Stomach (tissue), 9 donors: Measurements from ENCODE around the gene ZNF358. TPM values are rescaled to one million over a fixed set of nuclear protein-coding genes. Genes with fewer than 3 reads are reported as not detected.

Experiments used
- DNase-seq, 2 donors: peaks; one replicate each; pipeline versions ENCODE4 v3.0.0 to v3.0.0-alpha.2; 2013 to 2019
- H3K27ac ChIP-seq, 5 donors: fragments of 200-600 bp in 4 of 5; sonication (generic) in 4 of 5; one replicate each; pipeline ENCODE4 v1.5.1; 2013 to 2019; ENCODE audit warnings: mild to moderate bottlenecking in 1 of 5, moderate library complexity in 1 of 5
- H3K27me3 ChIP-seq, 3 donors: fragments of 200-600 bp; sonication (generic); one replicate each; pipeline ENCODE4 v1.5.1; 2017 to 2019; ENCODE audit warnings: mixed run types in 1 of 3
- H3K36me3 ChIP-seq, 4 donors: fragments of 200-600 bp; sonication (generic); 1 replicate in 3 of 4; 2 replicates in 1 of 4; pipeline ENCODE4 v1.5.1; 2016 to 2019
- H3K4me1 ChIP-seq, 4 donors: fragments of 200-600 bp; sonication (generic); one replicate each; pipeline ENCODE4 v1.5.1; 2016 to 2019
- H3K4me3 ChIP-seq, 4 donors: fragments of 200-600 bp; sonication (generic) in 3 of 4; one replicate each; pipeline ENCODE4 v1.5.1; 2016 to 2019; ENCODE audit warnings: mild to moderate bottlenecking in 1 of 4
- H3K9me3 ChIP-seq, 4 donors: fragments of 200-600 bp; sonication (generic); one replicate each; pipeline ENCODE4 v1.5.1; 2016 to 2019
- EP300 ChIP-seq: sonication (generic); formaldehyde crosslinking; IDR thresholded peaks from one replicate; pipeline ENCODE4 v1.6.1; 2017; ENCODE audit warnings: antibody characterized with exemption
- POLR2A ChIP-seq, 4 donors: fragments of 450-650 bp; IDR thresholded peaks; one replicate each; pipeline ENCODE4 v1.6.1; 2016; ENCODE audit warnings: antibody characterized with exemption in 4 of 4, control low read depth in 2 of 4, mild to moderate bottlenecking in 1 of 4, moderate library complexity in 1 of 4
- POLR2AphosphoS5 ChIP-seq, 3 donors: sonication (generic); formaldehyde crosslinking; IDR thresholded peaks; one replicate each; pipeline ENCODE4 v1.6.1; 2016; ENCODE audit warnings: antibody characterized with exemption in 3 of 3
- WGBS, 5 donors: extraction: QIAGEN DNeasy Blood & Tissue Kit in 3 of 5; methylation state at CpG; one replicate each; pipeline versions ENCODE4 v1.1.5 to v1.1.7; 2013 to 2018; 5-methylcytosine and 5-hydroxymethylcytosine counted together
- intact Hi-C: fragments of 100-400 bp; cut with DNase I; formaldehyde crosslinking; loops from one replicate; pipeline ENCODE4 v1.15.1; 2023; ENCODE audit warnings: low total_unique reads
- polyA plus RNA-seq, 3 donors: library from polyadenylated mRNA; stranded (reverse); fragments of 200-250 nt; gene quantifications; one replicate each; pipeline ENCODE4 v1.2.3, GENCODE V29; 2013
- total RNA-seq, 5 donors: library from RNA; depleted of rRNA; stranded (reverse); fragments of >200 nt; gene quantifications; one replicate each; pipeline versions ENCODE4 v1.1.0 to v1.2.3, GENCODE V29; 2014 to 2016
- TF ChIP-seq, protein P1 (sequence below), 7 experiments: fragments of 450-650 bp in 4 of 7; fragments of 200-600 bp in 3 of 7; sonication (generic) in 3 of 7; IDR thresholded peaks; one replicate each; pipeline ENCODE4 v1.5.1; 2016 to 2019; ENCODE audit warnings: antibody characterized with exemption in 7 of 7, control low read depth in 2 of 7, mild to moderate bottlenecking in 1 of 7
- donor health status: healthy with polysubstance abuse.
- donor health status: Bipolar disorder and iron deficiency.
- donor health status: healthy.

Gene ZNF358
- total and polyA plus RNA-seq, 8 donors = 6.2 to 304 (median 74.1) TPM

DNA sequence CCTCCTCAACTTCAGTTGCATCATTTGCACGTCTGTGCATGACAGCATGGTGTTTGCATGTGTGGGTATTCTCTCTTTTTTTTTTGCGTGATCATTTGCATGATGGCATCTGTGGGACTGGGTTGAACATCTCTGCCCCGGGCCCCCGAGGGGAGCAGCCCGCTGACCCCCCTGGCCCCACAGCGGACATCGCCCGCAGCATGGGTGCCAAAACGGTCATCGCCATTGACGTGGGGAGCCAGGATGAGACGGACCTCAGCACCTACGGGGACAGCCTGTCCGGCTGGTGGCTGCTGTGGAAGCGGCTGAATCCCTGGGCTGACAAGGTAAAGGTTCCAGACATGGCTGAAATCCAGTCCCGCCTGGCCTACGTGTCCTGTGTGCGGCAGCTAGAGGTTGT, 42.8 kb downstream of the ZNF358 start:
- no peak overlapping the region for H3K4me3 ChIP-seq
- no peak for DNase-seq
- no peaks in the 10 kb centered on the region for H3K9me3 ChIP-seq
- intact Hi-C loops = no loop called here
- no peak for TF ChIP-seq POLR2A (IDR thresholded peaks at IDR 0.05)
- TF ChIP-seq, protein P1, sequence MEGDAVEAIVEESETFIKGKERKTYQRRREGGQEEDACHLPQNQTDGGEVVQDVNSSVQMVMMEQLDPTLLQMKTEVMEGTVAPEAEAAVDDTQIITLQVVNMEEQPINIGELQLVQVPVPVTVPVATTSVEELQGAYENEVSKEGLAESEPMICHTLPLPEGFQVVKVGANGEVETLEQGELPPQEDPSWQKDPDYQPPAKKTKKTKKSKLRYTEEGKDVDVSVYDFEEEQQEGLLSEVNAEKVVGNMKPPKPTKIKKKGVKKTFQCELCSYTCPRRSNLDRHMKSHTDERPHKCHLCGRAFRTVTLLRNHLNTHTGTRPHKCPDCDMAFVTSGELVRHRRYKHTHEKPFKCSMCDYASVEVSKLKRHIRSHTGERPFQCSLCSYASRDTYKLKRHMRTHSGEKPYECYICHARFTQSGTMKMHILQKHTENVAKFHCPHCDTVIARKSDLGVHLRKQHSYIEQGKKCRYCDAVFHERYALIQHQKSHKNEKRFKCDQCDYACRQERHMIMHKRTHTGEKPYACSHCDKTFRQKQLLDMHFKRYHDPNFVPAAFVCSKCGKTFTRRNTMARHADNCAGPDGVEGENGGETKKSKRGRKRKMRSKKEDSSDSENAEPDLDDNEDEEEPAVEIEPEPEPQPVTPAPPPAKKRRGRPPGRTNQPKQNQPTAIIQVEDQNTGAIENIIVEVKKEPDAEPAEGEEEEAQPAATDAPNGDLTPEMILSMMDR (IDR thresholded peaks at IDR 0.05) = no peak
- no peak for TF ChIP-seq EP300
- TF ChIP-seq POLR2AphosphoS5 (IDR thresholded peaks at IDR 0.05) = no peak
- H3K27ac ChIP-seq = no peak overlapping the region
- 90 to 96% (median 93%) methylated on average over 9 to 18 of the region's 18 CpGs for WGBS, 5 donors
- peaks cover 60 to 91% (median 84%) of the 10 kb centered on the region in 4 donors for H3K36me3 ChIP-seq
- H3K27me3 ChIP-seq = no peaks in the 10 kb centered on the region
- no peaks in the 10 kb centered on the region for H3K4me1 ChIP-seq

DNA sequence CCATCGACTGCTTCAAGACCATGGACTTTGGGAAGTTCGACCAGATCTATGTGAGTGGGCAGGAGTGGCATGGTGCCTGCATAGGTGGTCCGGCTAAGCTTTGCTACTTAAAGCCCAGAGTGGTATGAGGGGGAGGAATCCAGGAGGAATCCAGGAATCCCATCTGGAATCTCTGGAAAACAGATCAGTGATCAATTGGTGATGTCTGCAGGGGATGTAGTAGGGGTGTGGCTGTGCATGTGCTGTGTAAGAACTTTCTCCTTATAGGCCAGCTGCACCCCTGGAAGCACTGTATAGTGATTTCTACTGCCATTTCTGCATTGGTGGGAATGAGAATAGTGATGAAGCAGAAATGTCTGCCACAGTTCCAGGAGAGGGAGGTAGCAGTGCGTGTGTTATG, 43.2 kb downstream of the ZNF358 start:
- no peaks in the 10 kb centered on the region for H3K27me3 ChIP-seq
- no peak for DNase-seq
- H3K4me3 ChIP-seq = no peak overlapping the region
- intact Hi-C loops = no loop called here
- no peaks in the 10 kb centered on the region for H3K9me3 ChIP-seq
- TF ChIP-seq EP300 = no peak
- TF ChIP-seq POLR2A (IDR thresholded peaks at IDR 0.05) = no peak
- TF ChIP-seq POLR2AphosphoS5 (IDR thresholded peaks at IDR 0.05) = no peak
- TF ChIP-seq, protein P1 (IDR thresholded peaks at IDR 0.05) = no peak
- no peak overlapping the region for H3K27ac ChIP-seq
- H3K36me3 ChIP-seq = peaks cover 56 to 86% (median 80%) of the 10 kb centered on the region in 4 donors
- WGBS, 5 donors = 60 to 97% (median 71%) methylated on average over 4 of the region's 4 CpGs
- no peaks in the 10 kb centered on the region for H3K4me1 ChIP-seq

DNA sequence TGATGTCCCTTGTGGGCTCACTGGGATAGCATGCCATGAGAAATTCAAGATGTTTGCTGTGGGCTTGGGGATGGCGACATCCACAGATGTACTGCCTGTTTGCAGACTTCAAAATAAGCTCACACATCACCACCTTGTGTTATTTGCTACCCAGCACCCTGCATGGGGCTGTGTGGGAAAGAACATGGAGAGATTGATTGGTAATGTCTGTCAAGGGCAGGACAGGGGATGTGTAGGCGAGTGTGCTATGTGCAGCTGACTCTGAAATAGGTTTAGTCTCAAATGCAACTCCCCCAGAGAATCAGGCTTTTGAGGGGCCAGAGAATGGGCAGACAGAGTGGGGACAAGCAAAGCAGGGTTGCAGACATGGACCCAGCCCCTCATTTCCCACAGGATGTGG, 44.4 kb downstream of the ZNF358 start:
- TF ChIP-seq EP300 (no peak), POLR2A (IDR thresholded peaks at IDR 0.05) (no peak), POLR2AphosphoS5 (IDR thresholded peaks at IDR 0.05) (no peak)
- TF ChIP-seq, protein P1 (IDR thresholded peaks at IDR 0.05) = no peak

DNA sequence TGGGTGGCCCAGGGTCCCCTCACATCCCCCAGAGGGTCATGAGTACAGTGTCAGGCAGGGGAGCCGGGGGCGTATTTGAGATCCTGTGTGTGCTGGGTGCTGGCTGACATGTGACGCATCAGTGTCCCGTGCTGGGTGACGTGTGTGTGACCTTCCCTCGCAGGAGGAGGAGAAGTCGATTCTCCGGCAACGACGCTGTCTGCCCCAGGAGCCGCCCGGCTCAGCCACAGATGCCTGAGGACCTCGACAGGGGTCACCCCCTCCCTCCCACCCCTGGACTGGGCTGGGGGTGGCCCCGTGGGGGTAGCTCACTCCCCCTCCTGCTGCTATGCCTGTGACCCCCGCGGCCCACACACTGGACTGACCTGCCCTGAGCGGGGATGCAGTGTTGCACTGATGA, 45.4 kb downstream of the ZNF358 start:
- TF ChIP-seq POLR2A (IDR thresholded peaks at IDR 0.05) = no peak
- no peak for TF ChIP-seq POLR2AphosphoS5 (IDR thresholded peaks at IDR 0.05)
- TF ChIP-seq, protein P1 (IDR thresholded peaks at IDR 0.05) = no peak
- no peak for TF ChIP-seq EP300
- H3K4me3 ChIP-seq = no peak overlapping the region
- no peaks in the 10 kb centered on the region for H3K4me1 ChIP-seq
- peaks cover 43 to 64% (median 58%) of the 10 kb centered on the region in 4 donors for H3K36me3 ChIP-seq
- H3K27me3 ChIP-seq = no peaks in the 10 kb centered on the region
- no peak overlapping the region for H3K27ac ChIP-seq
- intact Hi-C loops = no loop called here
- DNase-seq = no peak
- H3K9me3 ChIP-seq = no peaks in the 10 kb centered on the region
- WGBS, 5 donors = 82 to 93% (median 90%) methylated on average over 3 to 17 of the region's 17 CpGs

More for the DNA sequence above, 44.4 kb downstream of the ZNF358 start:
- no peak for DNase-seq
- Histone ChIP-seq H3K36me3 (peaks cover 46 to 75% (median 69%) of the 10 kb centered on the region in 4 donors), H3K9me3 (no peaks in the 10 kb centered on the region), H3K27me3 (no peaks in the 10 kb centered on the region), H3K4me3 (no peak overlapping the region), H3K27ac (no peak overlapping the region), H3K4me1 (no peaks in the 10 kb centered on the region)
- 84 to 98% (median 95%) methylated on average over 2 of the region's 2 CpGs for WGBS, 5 donors
- intact Hi-C loops = no loop called here
